Measurements from ENCODE around the gene EMILIN2.
"Not testable (repeated sequence)": the region's sequence is repeated elsewhere in the genome, so short reads cannot be mapped to it uniquely, and the experiment has no call there.

The EMILIN2 gene

DNA sequence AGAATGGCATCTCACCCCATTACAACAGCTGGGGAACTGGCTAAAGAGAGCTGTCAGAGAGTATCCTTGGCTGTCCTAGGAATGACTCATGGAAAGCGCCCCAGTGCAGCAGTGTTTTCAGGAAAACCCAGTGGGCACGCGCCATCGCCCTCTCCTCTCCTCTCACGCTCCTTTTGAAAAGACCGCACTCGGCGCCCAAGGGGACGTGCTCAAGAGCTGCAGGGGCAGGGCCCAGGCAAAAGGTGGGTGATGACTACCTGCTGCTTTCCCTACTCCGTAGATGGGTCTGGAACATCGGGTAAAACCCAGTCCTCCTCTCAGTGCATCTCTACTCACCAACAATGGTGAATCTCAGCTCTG lies 68.1 kb downstream of the EMILIN2 start:
- no peak for DNase-seq (ENCODE audit: low read depth, low spot score)

GRCh38 chr18:2915486-2915885 lies 68.7 kb downstream of the EMILIN2 start:
- DNase-seq (ENCODE audit: low read depth, low spot score), result not testable (repeated sequence)

GRCh38 chr18:2916184-2916583 lies 69.4 kb downstream of the EMILIN2 start:
- peak; percentile 45 for DNase-seq (ENCODE audit: low read depth, low spot score)

- DNase-seq (ENCODE audit: low read depth, low spot score), result no peak
Observed at GRCh38 chr18:2917259-2918047, 70.6 kb downstream of the EMILIN2 start.

DNA sequence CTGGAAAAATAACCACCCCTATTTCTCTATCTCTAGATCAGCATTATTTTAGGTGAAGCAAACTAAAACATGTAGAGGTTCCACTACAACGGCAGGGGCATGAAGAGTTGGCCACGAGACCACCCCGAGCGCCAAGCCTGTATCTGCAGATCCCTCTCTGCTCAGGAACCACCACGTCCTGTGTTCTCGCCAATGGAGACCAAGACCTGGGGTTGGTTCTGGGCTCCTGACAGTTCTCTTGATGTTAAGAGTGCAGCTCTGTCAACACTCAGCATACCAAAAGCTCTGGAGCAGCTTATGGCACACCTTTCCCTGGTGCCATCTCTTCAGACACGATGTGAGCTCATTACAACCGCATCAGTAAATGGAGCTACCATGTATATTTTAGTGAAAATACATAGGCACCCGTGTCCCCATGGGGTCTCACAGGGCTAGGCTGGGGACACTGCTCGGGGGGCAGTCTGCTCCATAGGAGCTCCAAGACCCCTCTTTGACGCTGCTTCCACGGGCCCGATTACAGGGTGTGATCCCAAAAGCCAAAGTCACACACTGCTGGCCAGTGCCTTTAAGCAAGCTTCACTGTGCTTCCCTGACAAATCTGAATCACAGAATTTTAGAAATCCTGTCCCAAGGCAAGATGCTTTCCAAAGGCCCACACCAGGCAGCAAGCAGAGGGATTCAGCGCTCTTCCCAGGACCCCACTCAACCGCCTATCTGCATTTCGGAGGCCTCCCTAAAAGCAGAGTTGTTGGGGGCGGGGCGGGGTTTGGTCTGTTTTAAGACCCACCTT lies 72.2 kb downstream of the EMILIN2 start:
- no peak for DNase-seq (ENCODE audit: low read depth, low spot score)

DNA sequence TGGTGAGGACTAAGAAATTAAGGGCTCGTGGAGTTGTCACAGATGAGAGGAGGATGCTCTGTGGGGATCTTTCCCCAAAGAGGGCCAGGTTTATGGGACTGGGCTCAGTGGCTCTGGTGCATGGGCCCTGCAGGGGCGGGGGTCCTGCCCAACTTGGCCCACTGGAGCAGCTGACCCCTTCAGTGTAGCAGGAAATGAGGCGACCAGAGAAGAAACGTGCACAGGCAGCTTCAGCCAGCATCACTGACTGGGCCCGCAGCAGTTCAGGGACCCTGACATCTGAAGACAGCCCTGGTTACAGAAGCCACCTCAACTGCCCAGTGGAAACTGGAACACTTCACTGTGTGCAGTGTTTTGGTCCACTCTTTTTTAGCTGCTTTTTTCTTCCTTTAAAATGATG lies 72.8 kb downstream of the EMILIN2 start:
- DNase-seq (ENCODE audit: low read depth, low spot score), result no peak

GRCh38 chr18:2920027-2920426 lies 73.2 kb downstream of the EMILIN2 start:
- DNase-seq (ENCODE audit: low read depth, low spot score), result no peak

DNA sequence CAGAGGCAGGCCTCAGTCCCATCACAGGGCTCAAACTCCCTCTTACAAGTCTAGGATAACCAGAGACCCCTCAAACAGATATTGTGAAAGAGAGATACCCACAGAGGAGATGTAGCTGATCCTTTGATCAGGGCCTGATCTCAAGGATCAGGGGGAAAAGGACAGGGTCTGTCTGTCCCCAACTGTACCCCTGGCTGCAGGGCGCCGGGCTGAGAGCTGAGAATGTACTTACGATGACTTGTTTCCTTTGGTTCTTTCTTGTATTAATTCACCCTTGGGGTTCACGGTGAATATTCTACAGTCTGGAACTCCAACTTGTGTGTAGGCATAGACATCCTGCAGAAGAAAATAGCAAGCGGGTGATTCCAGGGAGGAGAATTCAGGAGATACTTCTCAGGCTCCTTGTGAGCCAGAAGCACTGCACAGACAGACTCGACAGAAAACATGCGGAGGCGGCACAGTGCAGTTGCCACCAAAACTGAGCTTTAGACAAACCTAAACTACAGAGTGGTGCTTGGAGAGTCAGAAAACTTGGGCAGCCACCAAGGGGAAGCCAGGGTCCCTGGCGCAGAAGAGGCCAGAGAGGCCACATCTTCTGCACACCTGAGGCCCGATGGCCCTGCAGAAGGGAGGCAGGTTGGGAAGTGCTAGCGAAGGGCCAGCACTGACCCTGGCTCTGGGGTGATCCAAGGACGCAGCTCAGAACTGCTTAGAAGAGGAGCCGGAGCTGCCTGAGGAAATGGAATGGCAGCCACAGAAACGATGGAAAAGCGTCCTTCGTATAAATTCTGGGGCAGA lies 73.9 kb downstream of the EMILIN2 start:
- DNase-seq (ENCODE audit: low read depth, low spot score), result no peak

DNA sequence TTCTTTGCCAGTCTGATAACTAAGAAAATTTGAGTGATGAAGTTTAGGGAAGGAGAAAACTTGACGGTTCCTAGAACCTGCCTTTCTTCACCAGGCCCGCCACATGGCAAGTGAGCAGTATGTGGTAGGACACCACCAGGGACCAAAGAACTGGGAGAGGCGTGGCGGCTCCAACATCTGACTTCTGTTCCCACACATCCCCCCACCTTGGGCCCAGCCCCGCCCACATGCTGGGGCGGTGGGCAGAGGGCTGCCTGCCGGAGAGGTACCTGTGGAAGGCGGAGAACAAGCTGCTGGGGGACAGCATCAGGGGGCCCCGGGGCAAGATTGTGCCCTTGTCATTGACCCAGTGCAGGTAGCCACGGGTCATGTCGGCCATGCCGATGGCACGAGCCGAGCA lies 75.0 kb downstream of the EMILIN2 start:
- no peak for DNase-seq (ENCODE audit: low read depth, low spot score)

- DNase-seq (ENCODE audit: low read depth, low spot score), result no peak
Observed at GRCh38 chr18:2923464-2923863, 76.7 kb downstream of the EMILIN2 start.

GRCh38 chr18:2924920-2925319 lies 78.1 kb downstream of the EMILIN2 start:
- no peak for DNase-seq (ENCODE audit: low read depth, low spot score)

- no peak for DNase-seq (ENCODE audit: low read depth, low spot score)
Observed at GRCh38 chr18:2926528-2926927, 79.7 kb downstream of the EMILIN2 start.

GRCh38 chr18:2927745-2928144 lies 80.9 kb downstream of the EMILIN2 start:
- no peak for DNase-seq (ENCODE audit: low read depth, low spot score)

DNA sequence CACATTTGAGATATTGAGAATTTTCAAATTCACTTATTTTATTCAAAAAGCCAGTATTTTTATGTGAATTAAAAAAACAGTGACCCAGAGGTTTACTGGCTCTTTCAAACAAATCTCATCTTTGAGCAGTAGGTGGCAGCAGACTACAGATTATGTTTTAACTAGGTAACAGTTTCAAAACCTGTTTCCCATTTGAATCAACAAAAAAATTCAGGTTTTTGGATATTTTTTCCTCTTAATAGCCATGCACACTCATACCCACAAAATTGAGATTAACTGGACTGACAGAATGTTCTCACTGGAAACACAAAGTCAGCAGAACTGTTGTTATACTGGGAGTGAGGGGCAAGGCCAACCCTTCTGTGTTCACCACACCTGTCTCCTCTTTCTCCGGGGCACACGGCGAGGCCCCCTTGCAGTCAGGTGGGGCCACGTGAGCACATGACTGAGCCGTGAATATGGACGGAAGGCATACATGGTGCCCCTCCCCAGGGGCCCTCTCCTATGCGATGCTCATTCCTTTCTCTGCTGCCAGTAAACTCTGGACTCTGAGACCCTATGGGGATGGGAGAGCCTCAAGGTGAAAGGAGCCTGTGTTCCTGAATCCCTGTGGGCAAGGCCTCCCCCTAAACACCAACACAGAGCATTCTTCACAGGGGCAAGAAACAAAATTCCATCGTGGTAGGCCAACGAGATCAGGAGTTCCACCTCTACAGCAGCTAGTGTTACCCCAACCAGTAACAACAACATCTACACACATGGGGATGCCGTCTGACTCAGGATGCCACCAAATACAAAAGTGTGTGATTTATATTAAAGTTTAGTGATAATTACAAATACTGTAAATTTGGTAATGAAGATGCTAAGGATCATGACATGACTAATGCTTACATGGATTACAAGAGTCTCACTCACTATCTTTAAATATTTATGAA lies 85.7 kb downstream of the EMILIN2 start:
- no peak for DNase-seq (ENCODE audit: low read depth, low spot score)

GRCh38 chr18:2933995-2934394 lies 87.2 kb downstream of the EMILIN2 start:
- DNase-seq (ENCODE audit: low read depth, low spot score), result no peak

GRCh38 chr18:2935438-2936192 lies 88.8 kb downstream of the EMILIN2 start:
- DNase-seq (ENCODE audit: low read depth, low spot score), result no peak

DNA sequence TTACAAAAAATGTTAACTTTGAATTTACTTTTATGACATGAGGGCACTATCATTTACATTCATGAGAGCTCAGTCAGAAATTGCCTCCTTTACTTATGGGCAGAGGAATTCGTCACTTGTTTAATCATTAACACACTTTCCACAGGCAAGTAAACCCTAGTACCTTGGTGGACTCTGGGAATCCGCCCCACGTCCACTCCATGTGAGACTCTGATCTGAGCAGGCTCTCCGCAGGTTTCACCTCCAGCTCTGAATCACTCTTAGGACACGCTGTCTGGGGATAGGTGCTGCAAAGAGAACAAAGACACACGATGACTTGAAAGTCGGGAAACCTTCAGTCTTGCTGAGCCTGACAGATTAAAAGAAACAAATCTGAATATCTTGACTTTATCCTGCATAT lies 92.5 kb downstream of the EMILIN2 start:
- no peak for DNase-seq (ENCODE audit: low read depth, low spot score)

- no peak for DNase-seq (ENCODE audit: low read depth, low spot score)
Observed at GRCh38 chr18:2948038-2948437, 101.2 kb downstream of the EMILIN2 start.

DNA sequence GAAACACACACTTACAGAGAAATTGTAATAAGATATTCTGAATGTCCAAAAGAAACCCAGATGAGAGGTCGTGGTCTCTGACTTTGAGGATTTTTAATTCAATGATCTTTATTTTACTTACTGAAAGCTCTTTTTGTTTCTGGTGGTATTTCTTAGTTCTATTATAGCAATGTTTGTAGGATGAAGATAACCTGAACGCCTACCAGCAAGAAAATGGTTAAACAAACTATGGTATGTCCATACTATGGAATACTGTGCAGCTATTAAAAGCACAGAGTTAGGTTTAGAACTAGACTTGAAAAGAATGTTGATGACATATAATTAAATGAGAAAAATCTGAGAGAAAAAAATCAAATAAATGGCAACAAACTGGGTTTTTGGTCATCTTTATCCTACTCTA lies 105.8 kb downstream of the EMILIN2 start:
- no peak for DNase-seq (ENCODE audit: low read depth, low spot score)

DNA sequence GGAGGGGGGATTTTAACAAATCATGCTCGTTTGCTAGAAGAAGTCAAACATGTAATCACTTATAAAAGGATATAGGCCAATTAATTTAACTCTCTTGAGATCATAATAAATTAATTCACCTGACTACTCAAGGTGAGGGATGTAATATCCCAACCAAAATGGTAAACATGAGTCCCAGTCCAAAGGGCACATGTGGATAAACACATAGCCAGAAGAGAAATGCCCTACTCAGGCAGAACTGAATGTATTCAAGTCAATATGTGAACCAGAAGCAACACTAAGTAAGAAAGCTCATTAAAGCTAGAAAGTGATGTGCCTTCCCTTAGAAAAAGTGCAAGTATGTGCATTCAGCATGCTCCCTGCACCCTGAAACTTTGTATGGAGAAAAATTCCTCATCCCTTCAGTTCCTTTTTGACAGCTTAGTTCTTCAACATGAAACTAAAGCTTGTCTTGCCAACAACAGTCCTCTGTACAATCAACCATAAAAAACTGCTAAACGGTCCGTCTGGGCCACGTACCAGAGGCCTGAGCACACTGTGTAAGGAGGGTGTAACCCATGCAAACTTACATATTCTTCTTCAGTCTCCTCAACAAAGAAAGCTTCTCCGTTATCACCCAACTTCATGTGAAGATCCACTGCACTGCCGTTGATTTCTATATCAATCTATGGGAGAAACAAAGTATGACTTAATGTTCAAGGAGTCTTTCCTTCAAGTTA lies 107.3 kb downstream of the EMILIN2 start:
- DNase-seq (ENCODE audit: low read depth, low spot score), result no peak
